ENCODE data around the gene CECR2.

Gene CECR2

GRCh38 chr22:17369439-17370025 is at the start of gene CECR2:
Gene CECR2, plus strand, starts transcription at chr22:17369460. Its CDS starts 324 bp downstream, at chr22:17369784.
- peak within 1 kb of the TSS; percentile 60 for H3K4me3 ChIP-seq (ENCODE audit: low read depth, low read length)
- no peak for TF ChIP-seq CTCF (IDR thresholded peaks at IDR 0.05; ENCODE audit: control insufficient read depth, extremely low read depth, insufficient read depth)
- no peak for DNase-seq (ENCODE audit: low read depth)

GRCh38 chr22:17319546-17319945 is 49.7 kb upstream of the CECR2 start:
- no peak for DNase-seq (ENCODE audit: low read depth)
- TF ChIP-seq CTCF (IDR thresholded peaks at IDR 0.05; ENCODE audit: control insufficient read depth, extremely low read depth, insufficient read depth) = no peak
- no peak overlapping the region for H3K4me3 ChIP-seq (ENCODE audit: low read depth, low read length)

GRCh38 chr22:17322511-17322910 is 46.7 kb upstream of the CECR2 start:
- no peak for TF ChIP-seq CTCF (IDR thresholded peaks at IDR 0.05; ENCODE audit: control insufficient read depth, extremely low read depth, insufficient read depth)

GRCh38 chr22:17331690-17332089 is 37.6 kb upstream of the CECR2 start:
- no peak for TF ChIP-seq CTCF (IDR thresholded peaks at IDR 0.05; ENCODE audit: control insufficient read depth, extremely low read depth, insufficient read depth)
- no peak overlapping the region for H3K4me3 ChIP-seq (ENCODE audit: low read depth, low read length)
- no peak for DNase-seq (ENCODE audit: low read depth)

More at GRCh38 chr22:17322511-17322910, 46.7 kb upstream of the CECR2 start:
- DNase-seq (ENCODE audit: low read depth) = no peak
- no peak overlapping the region for H3K4me3 ChIP-seq (ENCODE audit: low read depth, low read length)

- no peak for DNase-seq (ENCODE audit: low read depth)
- no peak overlapping the region for H3K4me3 ChIP-seq (ENCODE audit: low read depth, low read length)
- no peak for TF ChIP-seq CTCF (IDR thresholded peaks at IDR 0.05; ENCODE audit: control insufficient read depth, extremely low read depth, insufficient read depth)
These were observed 37.0 kb upstream of the CECR2 start for GRCh38 chr22:17332109-17332800.

- DNase-seq (ENCODE audit: low read depth) = no peak
- TF ChIP-seq CTCF (IDR thresholded peaks at IDR 0.05; ENCODE audit: control insufficient read depth, extremely low read depth, insufficient read depth) = no peak
- H3K4me3 ChIP-seq (ENCODE audit: low read depth, low read length) = no peak overlapping the region
These were observed 35.2 kb upstream of the CECR2 start for GRCh38 chr22:17334059-17334458.

Data from LNCaP clone FGC (cell line).